Measurements from ENCODE around the gene MET. TPM values are rescaled to one million over a fixed set of nuclear protein-coding genes. Genes with fewer than 3 reads are reported as not detected.
A peak's percentile ranks its signal among the peaks of the same experiment; 100 is the strongest.

MET gene
- total RNA-seq, 1 experiment from 2014 or later, result 242 TPM

GRCh38 chr7:116776046-116776445 lies 104.0 kb downstream of the MET start:
- Mint-ChIP-seq H3K27me3 (ENCODE audit: unreplicated experiment) (no peaks in the 10 kb centered on the region), H3K27ac (ENCODE audit: unreplicated experiment) (peak overlapping the region; percentile 92), H3K36me3 (ENCODE audit: insufficient read depth, unreplicated experiment) (peaks cover 78% of the 10 kb centered on the region), H3K4me1 (ENCODE audit: low read depth, unreplicated experiment) (peaks cover 91% of the 10 kb centered on the region), H3K9me3 (ENCODE audit: low read depth, unreplicated experiment) (no peaks in the 10 kb centered on the region), H3K4me3 (ENCODE audit: low read depth, unreplicated experiment) (no peak overlapping the region)
- CTCF ChIA-PET, result interaction anchor here (0.5 to 1.2 kb wide), 4 partner anchors 11 to 1616 kb away, joined by 3 to 5 read pairs (median 4); no protein-coding TSS in a partner anchor
- intact Hi-C loops (cut with micrococcal nuclease; ENCODE audit: unreplicated experiment), result loop anchor here (2.0 to 5.0 kb wide), 3 partner anchors 27 to 84 kb away; no protein-coding TSS in a partner anchor
- BruUV-seq (replicated peaks), result TSS peak; percentile 38
- no peak for TF ChIP-seq CTCF (IDR thresholded peaks at IDR 0.05; ENCODE audit: unreplicated experiment)
- DNase-seq, result no peak

- no peaks in the 10 kb centered on the region for H3K27me3 Mint-ChIP-seq (ENCODE audit: unreplicated experiment)
- H3K27ac Mint-ChIP-seq (ENCODE audit: unreplicated experiment), result peak overlapping the region; percentile 92
- peak; percentile 67 for DNase-seq
- H3K4me1 Mint-ChIP-seq (ENCODE audit: low read depth, unreplicated experiment), result peaks cover 89% of the 10 kb centered on the region
- intact Hi-C loops (cut with micrococcal nuclease; ENCODE audit: unreplicated experiment), result loop anchor here (1.0 to 5.0 kb wide), 4 partner anchors 26 to 104 kb away; partner anchors contain the start of gene MET
- no peaks in the 10 kb centered on the region for H3K9me3 Mint-ChIP-seq (ENCODE audit: low read depth, unreplicated experiment)
- no peak for TF ChIP-seq CTCF (IDR thresholded peaks at IDR 0.05; ENCODE audit: unreplicated experiment)
- H3K36me3 Mint-ChIP-seq (ENCODE audit: insufficient read depth, unreplicated experiment), result peaks cover 75% of the 10 kb centered on the region
- peak overlapping the region; percentile 20 for H3K4me3 Mint-ChIP-seq (ENCODE audit: low read depth, unreplicated experiment)
- BruUV-seq (replicated peaks), result no TSS peak
- CTCF ChIA-PET, result interaction anchor here (0.5 to 1.2 kb wide), 5 partner anchors 10 to 1615 kb away, joined by 3 to 5 read pairs (median 4); no protein-coding TSS in a partner anchor
Measured at GRCh38 chr7:116776610-116777289, 104.8 kb downstream of the MET start.

- peaks cover 65% of the 10 kb centered on the region for H3K36me3 Mint-ChIP-seq (ENCODE audit: insufficient read depth, unreplicated experiment)
- no peak for DNase-seq
- peak overlapping the region; percentile 92 for H3K27ac Mint-ChIP-seq (ENCODE audit: unreplicated experiment)
- H3K4me1 Mint-ChIP-seq (ENCODE audit: low read depth, unreplicated experiment), result peaks cover 88% of the 10 kb centered on the region
- no peaks in the 10 kb centered on the region for H3K9me3 Mint-ChIP-seq (ENCODE audit: low read depth, unreplicated experiment)
- intact Hi-C loops (cut with micrococcal nuclease; ENCODE audit: unreplicated experiment), result loop anchor here (1.0 to 5.0 kb wide), 4 partner anchors 25 to 105 kb away; partner anchors contain the start of gene MET
- H3K27me3 Mint-ChIP-seq (ENCODE audit: unreplicated experiment), result no peaks in the 10 kb centered on the region
- CTCF ChIA-PET, result no interaction called here
- H3K4me3 Mint-ChIP-seq (ENCODE audit: low read depth, unreplicated experiment), result peak overlapping the region; percentile 20
- TF ChIP-seq CTCF (IDR thresholded peaks at IDR 0.05; ENCODE audit: unreplicated experiment), result no peak
- BruUV-seq (replicated peaks), result no TSS peak
Measured at GRCh38 chr7:116777651-116778281, 105.8 kb downstream of the MET start.

GRCh38 chr7:116779216-116779615 lies 107.2 kb downstream of the MET start:
- H3K4me3 Mint-ChIP-seq (ENCODE audit: low read depth, unreplicated experiment), result no peak overlapping the region
- peaks cover 53% of the 10 kb centered on the region for H3K36me3 Mint-ChIP-seq (ENCODE audit: insufficient read depth, unreplicated experiment)
- intact Hi-C loops (cut with micrococcal nuclease; ENCODE audit: unreplicated experiment), result loop anchor here (5.0 kb wide), 2 partner anchors 72 to 87 kb away; no protein-coding TSS in a partner anchor
- H3K9me3 Mint-ChIP-seq (ENCODE audit: low read depth, unreplicated experiment), result no peaks in the 10 kb centered on the region
- BruUV-seq (replicated peaks), result no TSS peak
- TF ChIP-seq CTCF (IDR thresholded peaks at IDR 0.05; ENCODE audit: unreplicated experiment), result no peak
- DNase-seq, result no peak
- CTCF ChIA-PET, result no interaction called here
- H3K4me1 Mint-ChIP-seq (ENCODE audit: low read depth, unreplicated experiment), result peaks cover 73% of the 10 kb centered on the region
- no peak overlapping the region for H3K27ac Mint-ChIP-seq (ENCODE audit: unreplicated experiment)
- no peaks in the 10 kb centered on the region for H3K27me3 Mint-ChIP-seq (ENCODE audit: unreplicated experiment)

All from Calu3 (cell line).